ENCODE data around the gene HMCN2. TPM values are rescaled to one million over a fixed set of nuclear protein-coding genes. Genes with fewer than 3 reads are reported as not detected.

HMCN2 gene
- total and polyA plus RNA-seq, 2 experiments from 2014 or later = not detected

DNA sequence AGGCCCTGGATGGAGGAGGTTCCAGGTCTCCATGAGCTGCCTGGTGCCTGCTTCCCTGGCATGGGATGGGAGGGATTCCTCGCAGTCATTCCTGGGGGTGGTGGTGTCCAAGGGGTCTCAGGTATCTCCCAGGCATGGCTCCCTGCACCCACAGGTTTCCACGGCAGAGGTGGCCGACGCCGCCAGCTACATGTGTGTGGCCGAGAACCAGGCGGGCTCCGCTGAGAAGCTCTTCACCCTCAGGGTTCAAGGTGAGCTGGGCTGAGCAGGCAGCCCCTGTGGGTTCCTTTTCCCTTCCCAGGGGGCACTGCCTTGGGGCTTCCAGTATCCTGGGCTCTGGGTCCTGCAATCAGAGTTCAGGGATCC is 117.8 kb downstream of the HMCN2 start:
- H2AFZ ChIP-seq = no peak overlapping the region
- TF ChIP-seq EZH2phosphoT487 (IDR thresholded peaks at IDR 0.05; ENCODE audit: insufficient read depth, low read depth) (no peak), EZH2 (IDR thresholded peaks at IDR 0.05; ENCODE audit: insufficient read depth, poor library complexity, severe bottlenecking) (no peak)
- H4K20me1 ChIP-seq (ENCODE audit: insufficient read depth) = no peaks in the 10 kb centered on the region
- H3K36me3 ChIP-seq (ENCODE audit: low read depth) = no peaks in the 10 kb centered on the region
- no peak for DNase-seq
- peaks cover 21% of the 10 kb centered on the region for H3K27me3 ChIP-seq (replicated peaks; ENCODE audit: insufficient read depth)
- H3K9me3 ChIP-seq (ENCODE audit: low read depth) = no peaks in the 10 kb centered on the region
- 83 to 86% methylated on average over 8 of the region's 8 CpGs for WGBS, 2 experiments (ENCODE audit: low coverage in 1 of 2, low lambda C conversion rate in 2 of 2, missing lambda C conversion rate in 2 of 2)
- H3K27ac ChIP-seq = no peak overlapping the region
- no peaks in the 10 kb centered on the region for H3K79me2 ChIP-seq (ENCODE audit: insufficient read depth)
- in situ Hi-C loops (cut with MboI) = no loop called here
- H3K4me2 ChIP-seq (ENCODE audit: unreplicated experiment) = no peak overlapping the region
- H3K9ac ChIP-seq = no peak overlapping the region
- no peaks in the 10 kb centered on the region for H3K4me1 ChIP-seq (ENCODE audit: insufficient read depth)
- H3K4me3 ChIP-seq = no peak overlapping the region
- no peaks in the 10 kb centered on the region for H3F3A ChIP-seq (ENCODE audit: insufficient read depth)
- no peaks in the 10 kb centered on the region for H3K9me2 ChIP-seq (ENCODE audit: insufficient read depth)

DNA sequence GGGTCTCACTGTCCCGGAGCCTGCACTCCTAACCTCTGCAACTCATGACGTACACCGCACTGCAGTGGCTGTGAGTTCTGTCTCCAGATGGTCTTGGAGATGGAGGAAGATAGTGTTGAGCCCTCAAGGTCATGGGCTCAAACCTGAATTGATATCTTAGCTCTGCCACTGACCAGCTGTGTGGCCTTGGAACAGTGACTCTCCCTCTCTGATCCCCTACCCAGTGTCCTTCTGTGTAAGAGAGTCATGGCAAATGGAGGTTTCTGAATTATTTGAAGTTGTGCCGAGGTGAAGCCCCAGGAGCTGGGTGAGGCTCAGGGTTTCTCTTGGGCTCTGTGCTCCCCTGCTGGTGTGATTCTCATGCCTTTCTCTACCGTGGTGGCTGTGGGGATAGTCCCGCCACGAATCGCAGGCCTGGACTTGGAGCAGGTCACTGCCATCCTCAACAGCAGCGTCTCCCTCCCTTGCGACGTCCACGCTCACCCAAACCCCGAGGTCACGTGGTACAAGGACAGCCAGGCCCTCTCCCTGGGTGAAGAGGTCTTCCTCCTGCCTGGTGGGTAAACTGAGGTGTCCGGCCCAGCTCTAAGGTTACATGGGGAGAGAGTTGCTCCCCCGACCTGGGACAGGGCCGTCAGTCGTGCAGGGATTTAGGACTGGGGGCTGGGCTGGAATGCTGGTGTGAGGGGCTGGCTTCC is 118.6 kb downstream of the HMCN2 start:
- Histone ChIP-seq H3K9ac (no peak overlapping the region), H3K9me3 (ENCODE audit: low read depth) (no peaks in the 10 kb centered on the region), H3K4me3 (no peak overlapping the region), H3K4me2 (ENCODE audit: unreplicated experiment) (no peak overlapping the region), H2AFZ (no peak overlapping the region), H3F3A (ENCODE audit: insufficient read depth) (no peaks in the 10 kb centered on the region), H3K79me2 (ENCODE audit: insufficient read depth) (no peaks in the 10 kb centered on the region), H3K27ac (no peak overlapping the region), H4K20me1 (ENCODE audit: insufficient read depth) (no peaks in the 10 kb centered on the region), H3K4me1 (ENCODE audit: insufficient read depth) (no peaks in the 10 kb centered on the region), H3K27me3 (replicated peaks; ENCODE audit: insufficient read depth) (peaks cover 21% of the 10 kb centered on the region), H3K9me2 (ENCODE audit: insufficient read depth) (no peaks in the 10 kb centered on the region), H3K36me3 (ENCODE audit: low read depth) (no peaks in the 10 kb centered on the region)
- in situ Hi-C loops (cut with MboI) = no loop called here
- 60 to 62% methylated on average over 18 of the region's 18 CpGs for WGBS, 2 experiments (ENCODE audit: low coverage in 1 of 2, low lambda C conversion rate in 2 of 2, missing lambda C conversion rate in 2 of 2)
- no peak for TF ChIP-seq EZH2phosphoT487 (IDR thresholded peaks at IDR 0.05; ENCODE audit: insufficient read depth, low read depth)
- TF ChIP-seq EZH2 (IDR thresholded peaks at IDR 0.05; ENCODE audit: insufficient read depth, poor library complexity, severe bottlenecking) = no peak
- no peak for DNase-seq

DNA sequence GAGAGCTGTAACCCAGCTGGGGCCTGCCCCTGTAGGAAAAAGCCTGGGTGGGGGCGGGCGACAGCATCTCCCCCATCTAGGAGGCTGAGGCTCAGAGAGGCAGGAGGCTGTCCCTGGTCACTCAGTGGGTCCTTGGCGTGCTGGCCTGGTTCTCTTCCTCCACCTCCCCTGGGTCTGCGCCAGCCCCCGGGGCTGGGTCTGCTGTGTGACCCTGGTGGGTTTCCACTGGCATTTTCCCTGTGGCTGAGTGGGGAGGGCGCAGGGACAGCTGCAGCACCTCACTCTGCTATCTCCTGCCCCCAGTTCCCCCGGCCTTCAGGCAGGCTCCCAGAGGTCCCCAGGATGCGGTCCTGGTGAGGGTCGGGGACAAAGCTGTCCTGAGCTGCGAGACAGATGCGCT is 119.7 kb downstream of the HMCN2 start:
- Histone ChIP-seq H3K4me2 (ENCODE audit: unreplicated experiment) (no peak overlapping the region), H3K27me3 (replicated peaks; ENCODE audit: insufficient read depth) (peaks cover 26% of the 10 kb centered on the region), H3F3A (ENCODE audit: insufficient read depth) (no peaks in the 10 kb centered on the region), H3K9ac (no peak overlapping the region), H3K4me3 (no peak overlapping the region), H3K9me3 (ENCODE audit: low read depth) (no peaks in the 10 kb centered on the region), H3K9me2 (ENCODE audit: insufficient read depth) (no peaks in the 10 kb centered on the region), H2AFZ (no peak overlapping the region), H4K20me1 (ENCODE audit: insufficient read depth) (no peaks in the 10 kb centered on the region), H3K79me2 (ENCODE audit: insufficient read depth) (no peaks in the 10 kb centered on the region), H3K27ac (no peak overlapping the region), H3K36me3 (ENCODE audit: low read depth) (no peaks in the 10 kb centered on the region), H3K4me1 (ENCODE audit: insufficient read depth) (no peaks in the 10 kb centered on the region)
- no peak for DNase-seq
- no peak for TF ChIP-seq EZH2phosphoT487 (IDR thresholded peaks at IDR 0.05; ENCODE audit: insufficient read depth, low read depth)
- no peak for TF ChIP-seq EZH2 (IDR thresholded peaks at IDR 0.05; ENCODE audit: insufficient read depth, poor library complexity, severe bottlenecking)
- WGBS, 2 experiments (ENCODE audit: low coverage in 1 of 2, low lambda C conversion rate in 2 of 2, missing lambda C conversion rate in 2 of 2) = 67 to 78% methylated on average over 10 of the region's 11 CpGs
- in situ Hi-C loops (cut with MboI) = no loop called here

DNA sequence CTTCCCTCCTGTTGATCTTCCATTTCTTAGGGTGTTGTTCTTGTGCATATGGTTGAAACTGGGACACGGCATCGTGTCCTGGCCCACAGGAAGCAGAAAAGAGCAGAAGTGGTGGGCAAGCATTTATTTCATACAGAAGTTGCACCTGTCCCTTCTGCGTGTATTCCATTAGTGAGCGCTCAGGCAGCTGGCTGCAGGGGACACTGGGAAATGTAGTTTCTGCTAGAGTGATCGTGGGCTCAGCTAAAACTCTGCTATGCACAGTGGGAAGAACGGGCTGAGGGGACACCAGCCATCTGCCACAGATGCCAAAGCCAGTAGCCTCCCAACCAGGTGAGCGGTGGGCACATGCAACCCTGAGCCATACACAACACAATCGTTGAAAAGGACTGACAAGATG is 121.8 kb downstream of the HMCN2 start:
- no peak overlapping the region for H3K9ac ChIP-seq
- DNase-seq = no peak

More for the DNA sequence above, 121.8 kb downstream of the HMCN2 start:
- peaks cover 26% of the 10 kb centered on the region for H3K27me3 ChIP-seq (replicated peaks; ENCODE audit: insufficient read depth)
- 47 to 57% methylated on average over 8 of the region's 8 CpGs for WGBS, 2 experiments (ENCODE audit: low coverage in 1 of 2, low lambda C conversion rate in 2 of 2, missing lambda C conversion rate in 2 of 2)
- no peaks in the 10 kb centered on the region for H4K20me1 ChIP-seq (ENCODE audit: insufficient read depth)
- H3K4me2 ChIP-seq (ENCODE audit: unreplicated experiment) = no peak overlapping the region
- H2AFZ ChIP-seq = no peak overlapping the region
- TF ChIP-seq EZH2 (IDR thresholded peaks at IDR 0.05; ENCODE audit: insufficient read depth, poor library complexity, severe bottlenecking) = no peak
- TF ChIP-seq EZH2phosphoT487 (IDR thresholded peaks at IDR 0.05; ENCODE audit: insufficient read depth, low read depth) = no peak
- no peaks in the 10 kb centered on the region for H3F3A ChIP-seq (ENCODE audit: insufficient read depth)
- in situ Hi-C loops (cut with MboI) = no loop called here
- H3K4me3 ChIP-seq = no peak overlapping the region
- no peak overlapping the region for H3K27ac ChIP-seq
- H3K4me1 ChIP-seq (ENCODE audit: insufficient read depth) = no peaks in the 10 kb centered on the region
- H3K9me3 ChIP-seq (ENCODE audit: low read depth) = no peaks in the 10 kb centered on the region
- H3K36me3 ChIP-seq (ENCODE audit: low read depth) = no peaks in the 10 kb centered on the region
- no peaks in the 10 kb centered on the region for H3K79me2 ChIP-seq (ENCODE audit: insufficient read depth)
- H3K9me2 ChIP-seq (ENCODE audit: insufficient read depth) = no peaks in the 10 kb centered on the region

All from GM23248 (cell line).